GM08714 (cell line): ENCODE measurements around the gene STXBP6.

ENCODE experiments used
- H3K4me3 ChIP-seq: fragments of 200-500 bp; sonication (Bioruptor generic); 2 replicates; pipeline ENCODE4 v1.5.1; 2014; ENCODE audit warnings: mild to moderate bottlenecking, low read length, inconsistent platforms
- ZNF274 ChIP-seq: IDR thresholded peaks from 2 replicates; pipeline ENCODE4 v1.6.1; 2012; ENCODE audit warnings: mild to moderate bottlenecking, low read depth, low read length

Gene STXBP6

GRCh38 chr14:24818823-24819341 is 231.1 kb downstream of the STXBP6 start:
- no peak for TF ChIP-seq ZNF274
- H3K4me3 ChIP-seq = no peak overlapping the region

DNA sequence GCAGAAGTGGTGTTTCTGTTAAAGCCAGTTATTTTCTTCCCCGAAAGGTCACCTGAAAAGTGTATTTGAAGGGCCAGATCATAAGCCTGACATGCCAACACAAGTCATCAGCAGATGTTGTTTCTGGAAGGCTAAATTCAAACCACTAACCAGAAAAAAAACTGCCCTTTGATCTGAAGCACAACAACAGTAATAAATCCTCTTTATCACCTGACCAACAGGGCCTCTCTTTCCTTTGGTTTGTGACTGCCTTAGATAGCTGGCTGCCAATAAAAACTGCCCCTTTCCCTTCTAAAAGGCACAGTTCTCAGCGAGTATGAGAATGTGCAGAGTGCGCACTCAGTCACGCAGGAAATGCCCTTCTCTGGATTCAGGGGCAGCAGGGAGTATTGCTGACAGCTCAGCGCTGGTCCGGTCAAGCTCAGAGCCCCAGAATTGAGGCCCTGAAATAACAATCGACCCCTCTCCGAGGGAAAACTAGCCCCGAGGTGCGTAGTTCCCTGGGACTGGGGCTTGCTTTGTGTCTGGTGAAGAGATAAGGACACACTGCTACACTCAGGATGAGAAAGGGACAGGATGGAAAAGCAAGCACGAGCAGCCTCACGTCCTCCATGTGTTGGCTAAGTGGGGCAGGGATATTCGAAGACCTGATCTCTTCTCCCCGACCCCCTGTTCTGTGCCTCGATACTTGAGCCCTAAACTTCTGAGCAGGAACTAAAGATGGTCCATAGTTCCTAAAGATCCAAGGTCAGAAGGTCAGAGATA is 231.7 kb downstream of the STXBP6 start:
- TF ChIP-seq ZNF274 = no peak
- H3K4me3 ChIP-seq = no peak overlapping the region

DNA sequence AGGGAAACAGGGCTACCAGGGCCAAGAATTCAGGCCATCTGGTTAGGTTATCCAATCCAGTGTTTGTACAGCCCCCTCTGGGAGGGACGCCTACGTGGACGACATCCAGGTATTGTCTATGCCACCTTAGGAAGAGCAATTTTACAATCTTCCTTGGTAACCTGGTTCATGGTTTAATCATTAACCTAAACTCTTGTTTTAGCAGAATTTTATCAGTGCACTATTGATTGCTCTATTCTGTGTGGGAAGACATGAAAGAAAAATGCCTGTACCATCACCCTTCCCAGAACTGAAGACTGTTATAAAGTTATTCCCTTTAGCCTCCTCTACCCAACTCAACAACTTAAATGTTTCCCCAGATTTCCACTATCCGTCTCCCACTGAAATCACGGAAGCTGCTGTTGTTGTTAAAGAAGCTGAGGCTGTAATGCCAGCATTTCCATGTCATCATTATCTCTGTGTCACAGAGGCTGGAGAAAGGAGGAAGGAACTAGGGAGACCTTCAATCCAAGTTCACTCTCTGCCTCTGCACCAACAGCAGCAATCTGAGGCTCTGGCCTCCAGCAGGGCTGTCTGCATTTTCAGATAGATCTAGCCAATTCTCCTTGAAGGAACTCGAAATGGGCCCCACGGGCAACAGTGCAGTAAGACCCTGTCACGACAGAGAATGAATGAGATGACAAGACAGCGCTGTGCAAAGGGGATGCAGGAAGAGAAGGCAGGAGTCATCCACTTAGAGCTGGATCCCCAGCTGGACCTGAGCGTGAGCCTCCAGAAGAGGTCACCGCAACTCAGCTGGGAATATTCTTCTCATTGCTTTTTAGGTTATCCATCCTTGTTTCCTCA is 232.5 kb downstream of the STXBP6 start:
- no peak overlapping the region for H3K4me3 ChIP-seq
- no peak for TF ChIP-seq ZNF274

DNA sequence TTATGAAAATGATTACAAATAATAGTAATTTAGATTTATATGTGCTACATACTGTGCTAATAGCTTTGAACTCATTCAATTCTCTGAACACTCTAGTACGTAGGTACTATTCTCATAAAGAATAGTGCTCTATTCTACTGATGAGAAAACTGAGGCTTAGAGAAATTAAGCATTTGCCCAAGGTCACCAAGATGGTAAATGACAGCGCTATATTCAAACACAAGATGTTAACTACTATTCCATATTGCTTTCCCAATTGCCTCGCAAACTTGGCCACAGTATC is 233.1 kb downstream of the STXBP6 start:
- TF ChIP-seq ZNF274 = no peak
- H3K4me3 ChIP-seq = no peak overlapping the region

- no peak for TF ChIP-seq ZNF274
- no peak overlapping the region for H3K4me3 ChIP-seq
Observed at GRCh38 chr14:24816011-24816928, 233.7 kb downstream of the STXBP6 start.

DNA sequence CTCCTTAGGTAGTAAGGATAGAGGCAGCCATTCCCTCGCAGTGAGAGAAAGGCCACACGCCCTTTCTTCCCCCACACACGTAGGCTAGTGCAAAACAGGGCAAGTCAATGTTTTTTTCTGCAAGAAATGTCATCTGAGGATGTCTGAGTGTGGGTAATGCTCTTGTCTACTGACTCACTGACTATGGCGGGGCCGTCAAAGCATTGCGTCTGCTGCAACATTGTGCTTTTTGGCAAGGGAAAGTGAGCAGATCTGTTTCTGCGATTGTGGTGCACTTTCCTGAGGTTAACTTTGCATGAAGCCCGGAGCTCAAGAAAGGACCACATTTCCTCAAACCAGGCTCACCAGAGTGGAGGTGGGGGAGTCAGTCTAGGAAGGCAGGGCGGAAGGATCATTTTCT is 234.4 kb downstream of the STXBP6 start:
- no peak for TF ChIP-seq ZNF274
- H3K4me3 ChIP-seq = no peak overlapping the region

DNA sequence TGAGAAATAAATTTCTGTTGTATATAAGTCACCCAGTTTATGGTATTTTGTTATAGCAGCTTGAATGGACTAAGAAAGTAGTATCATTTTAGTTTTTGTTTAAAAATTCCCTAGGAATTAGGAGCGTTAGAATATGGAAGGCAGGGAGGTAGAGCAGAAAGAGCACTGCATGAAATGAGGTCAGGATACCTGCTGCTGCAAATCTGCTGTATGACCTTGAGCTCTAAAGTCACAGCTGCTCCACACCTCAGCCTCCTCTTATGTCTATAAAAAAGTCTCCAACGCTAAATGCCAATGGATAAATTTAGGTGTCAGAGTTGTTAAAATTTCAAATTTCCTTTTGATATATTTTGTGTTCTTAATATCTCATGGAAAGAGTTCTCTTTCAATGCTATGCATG is 235.0 kb downstream of the STXBP6 start:
- TF ChIP-seq ZNF274 = no peak

DNA sequence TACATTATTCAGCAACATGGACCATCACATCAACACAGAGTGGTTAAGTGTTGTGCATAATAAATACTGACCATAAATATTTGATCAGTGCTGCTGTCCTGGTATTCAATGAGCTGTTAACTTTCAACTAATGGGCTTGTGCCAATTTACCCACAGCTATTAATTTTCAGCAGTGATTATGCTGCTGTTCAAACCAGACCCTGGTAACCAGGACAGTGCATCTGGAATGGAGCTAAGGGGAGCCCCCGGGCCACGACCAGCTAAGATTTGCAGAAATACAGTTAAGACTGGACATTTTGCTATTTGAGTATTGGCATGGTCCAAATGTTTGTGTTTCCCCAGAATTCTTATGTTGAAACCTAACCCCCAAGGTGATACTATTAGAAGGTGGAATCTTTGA is 235.6 kb downstream of the STXBP6 start:
- H3K4me3 ChIP-seq = no peak overlapping the region

More for the DNA sequence above, 235.0 kb downstream of the STXBP6 start:
- H3K4me3 ChIP-seq = no peak overlapping the region

GRCh38 chr14:24813819-24814259 is 236.1 kb downstream of the STXBP6 start:
- no peak overlapping the region for H3K4me3 ChIP-seq
- no peak for TF ChIP-seq ZNF274

More for the DNA sequence above, 235.6 kb downstream of the STXBP6 start:
- no peak for TF ChIP-seq ZNF274

DNA sequence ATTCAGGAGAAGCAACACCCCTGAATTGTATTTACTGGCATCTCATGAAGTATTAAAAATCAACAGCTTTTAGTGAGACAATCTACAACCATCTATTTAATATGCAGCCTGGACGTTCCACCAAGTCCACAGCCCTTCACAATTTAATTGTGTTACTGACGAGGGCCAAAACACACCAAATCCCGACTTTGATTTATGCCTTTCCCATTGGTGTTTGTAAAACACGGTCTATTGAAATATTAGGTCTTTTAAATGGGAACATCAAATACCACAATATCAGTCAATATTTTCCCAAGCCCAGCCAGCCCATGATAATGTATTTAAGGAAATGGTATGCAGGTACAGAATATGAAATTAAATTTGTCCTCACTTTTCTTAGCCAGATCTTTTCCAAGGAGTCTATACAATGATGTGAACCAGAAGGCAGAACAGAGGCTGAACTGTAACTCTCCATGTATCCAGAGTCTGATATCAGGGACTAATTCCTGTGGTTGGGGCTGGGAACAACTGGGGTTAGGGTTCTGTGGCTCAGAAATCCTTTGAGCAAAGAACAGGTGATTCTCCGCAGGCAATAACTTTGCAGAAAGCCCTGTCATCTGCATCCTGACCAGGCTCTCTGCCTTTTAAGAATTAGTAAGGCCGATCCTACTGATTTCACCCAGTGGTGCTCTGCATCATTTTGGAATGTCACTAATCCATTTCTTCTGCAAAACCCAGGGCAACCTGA is 236.7 kb downstream of the STXBP6 start:
- no peak overlapping the region for H3K4me3 ChIP-seq
- no peak for TF ChIP-seq ZNF274

DNA sequence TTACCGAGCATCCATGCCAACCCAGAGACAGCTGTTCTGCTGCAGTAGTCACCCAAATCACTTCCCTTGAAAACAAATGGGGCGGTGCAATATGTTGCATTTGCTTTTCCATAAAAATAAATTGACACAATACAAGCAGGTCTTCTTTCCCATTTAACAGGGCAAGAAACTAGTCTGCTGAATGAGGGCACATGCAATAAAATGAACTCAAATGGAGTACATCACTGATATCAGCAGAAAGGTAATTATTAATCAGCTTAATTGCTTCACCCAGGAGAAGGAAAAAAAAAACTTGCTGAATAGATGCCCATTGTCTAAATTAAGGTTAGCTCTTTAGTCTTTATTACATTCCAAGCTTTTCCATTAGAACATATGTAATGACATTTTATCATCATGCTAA is 240.8 kb downstream of the STXBP6 start:
- no peak for TF ChIP-seq ZNF274
- no peak overlapping the region for H3K4me3 ChIP-seq

DNA sequence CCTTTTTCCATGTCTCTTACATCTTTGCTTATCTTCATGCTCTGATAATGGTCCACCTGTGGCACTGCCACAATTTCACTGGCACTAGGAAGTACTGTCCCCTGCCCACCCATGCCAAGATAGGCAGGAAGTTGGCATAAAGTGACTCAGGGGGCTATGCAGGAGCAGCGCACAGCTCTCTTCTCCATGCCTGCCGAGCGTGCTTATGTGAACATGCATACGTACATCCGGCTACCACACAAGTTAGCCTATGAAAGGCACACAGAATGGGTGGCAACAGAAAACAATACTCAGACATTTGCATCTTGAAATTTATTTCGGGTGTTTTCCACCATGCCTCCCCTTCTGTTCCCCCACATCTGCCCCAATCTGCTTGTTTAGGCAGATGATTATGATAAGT is 241.5 kb downstream of the STXBP6 start:
- no peak for TF ChIP-seq ZNF274

GRCh38 chr14:24806061-24806678 is 243.8 kb downstream of the STXBP6 start:
- no peak for TF ChIP-seq ZNF274
- no peak overlapping the region for H3K4me3 ChIP-seq

More for the DNA sequence above, 241.5 kb downstream of the STXBP6 start:
- H3K4me3 ChIP-seq = no peak overlapping the region
